ENCODE results near the gene RPP21.

The RPP21 gene

GRCh38 chr6:30311101-30311500 is 33.9 kb upstream of the RPP21 start:
- peaks cover 83% of the 10 kb centered on the region for H4K20me1 ChIP-seq (ENCODE audit: insufficient read depth, low read length)
- no peak overlapping the region for H3K27ac ChIP-seq (ENCODE audit: low read length)
- peaks cover 58% of the 10 kb centered on the region for H3K36me3 ChIP-seq (ENCODE audit: insufficient read depth, low read length)
- H2AFZ ChIP-seq (ENCODE audit: low read depth, low read length): no peak overlapping the region
- H3K27me3 ChIP-seq (ENCODE audit: insufficient read depth, low read length, poor library complexity): no peaks in the 10 kb centered on the region
- H3K4me1 ChIP-seq (ENCODE audit: insufficient read depth, low read length): no peaks in the 10 kb centered on the region
- H3K4me2 ChIP-seq (ENCODE audit: insufficient read depth, low read length): no peak overlapping the region
- H3K4me3 ChIP-seq (ENCODE audit: low read depth in 1 of 2, low read length in 2 of 2): no peak overlapping the region
- no peak for TF ChIP-seq EZH2 (IDR thresholded peaks at IDR 0.05; ENCODE audit: borderline replicate concordance, low read depth, low read length, severe bottlenecking)
- H3K9me3 ChIP-seq (ENCODE audit: insufficient read depth, low read length, severe bottlenecking): no peaks in the 10 kb centered on the region
- ATAC-seq (ENCODE audit: insufficient read depth, low read depth) (peak; percentile 57; the same call in 1 of the 3 replicates), DNase-seq (peak; percentile 30)
- H3K79me2 ChIP-seq (ENCODE audit: insufficient read depth, low read length): peaks cover 86% of the 10 kb centered on the region
- H3K9ac ChIP-seq (ENCODE audit: low read depth, low read length): no peak overlapping the region

- H3K27ac ChIP-seq (ENCODE audit: low read length): no peak overlapping the region
- no peak for ATAC-seq (ENCODE audit: insufficient read depth, low read depth)
Measured at GRCh38 chr6:30311671-30312070, 33.3 kb upstream of the RPP21 start.

GRCh38 chr6:30312266-30312665 is 32.7 kb upstream of the RPP21 start:
- Histone ChIP-seq H3K4me2 (ENCODE audit: insufficient read depth, low read length) (no peak overlapping the region), H2AFZ (ENCODE audit: low read depth, low read length) (no peak overlapping the region), H3K4me3 (ENCODE audit: low read depth in 1 of 2, low read length in 2 of 2) (no peak overlapping the region), H3K4me1 (ENCODE audit: insufficient read depth, low read length) (no peaks in the 10 kb centered on the region), H3K36me3 (ENCODE audit: insufficient read depth, low read length) (peaks cover 60% of the 10 kb centered on the region), H3K79me2 (ENCODE audit: insufficient read depth, low read length) (peaks cover 85% of the 10 kb centered on the region), H3K27ac (ENCODE audit: low read length) (no peak overlapping the region), H3K9me3 (ENCODE audit: insufficient read depth, low read length, severe bottlenecking) (no peaks in the 10 kb centered on the region), H3K9ac (ENCODE audit: low read depth, low read length) (no peak overlapping the region), H3K27me3 (ENCODE audit: insufficient read depth, low read length, poor library complexity) (no peaks in the 10 kb centered on the region), H4K20me1 (ENCODE audit: insufficient read depth, low read length) (peaks cover 81% of the 10 kb centered on the region)
- TF ChIP-seq EZH2 (IDR thresholded peaks at IDR 0.05; ENCODE audit: borderline replicate concordance, low read depth, low read length, severe bottlenecking) (no peak), CTCF (IDR thresholded peaks at IDR 0.05; ENCODE audit: borderline replicate concordance, extremely low read depth, low read length, poor library complexity, severe bottlenecking) (no peak)
- DNase-seq (no peak), ATAC-seq (ENCODE audit: insufficient read depth, low read depth) (no peak)

More at GRCh38 chr6:30311671-30312070, 33.3 kb upstream of the RPP21 start:
- Histone ChIP-seq H3K27me3 (ENCODE audit: insufficient read depth, low read length, poor library complexity) (no peaks in the 10 kb centered on the region), H4K20me1 (ENCODE audit: insufficient read depth, low read length) (peaks cover 83% of the 10 kb centered on the region), H2AFZ (ENCODE audit: low read depth, low read length) (no peak overlapping the region), H3K4me3 (ENCODE audit: low read depth in 1 of 2, low read length in 2 of 2) (no peak overlapping the region), H3K9me3 (ENCODE audit: insufficient read depth, low read length, severe bottlenecking) (no peaks in the 10 kb centered on the region), H3K4me1 (ENCODE audit: insufficient read depth, low read length) (no peaks in the 10 kb centered on the region), H3K4me2 (ENCODE audit: insufficient read depth, low read length) (no peak overlapping the region), H3K36me3 (ENCODE audit: insufficient read depth, low read length) (peaks cover 58% of the 10 kb centered on the region), H3K9ac (ENCODE audit: low read depth, low read length) (no peak overlapping the region), H3K79me2 (ENCODE audit: insufficient read depth, low read length) (peaks cover 86% of the 10 kb centered on the region)
- TF ChIP-seq EZH2 (IDR thresholded peaks at IDR 0.05; ENCODE audit: borderline replicate concordance, low read depth, low read length, severe bottlenecking): no peak
- no peak for TF ChIP-seq CTCF (IDR thresholded peaks at IDR 0.05; ENCODE audit: borderline replicate concordance, extremely low read depth, low read length, poor library complexity, severe bottlenecking)
- DNase-seq: no peak

GRCh38 chr6:30312676-30313321 is 32.2 kb upstream of the RPP21 start:
- no peaks in the 10 kb centered on the region for H3K9me3 ChIP-seq (ENCODE audit: insufficient read depth, low read length, severe bottlenecking)
- H4K20me1 ChIP-seq (ENCODE audit: insufficient read depth, low read length): peaks cover 83% of the 10 kb centered on the region
- H3K36me3 ChIP-seq (ENCODE audit: insufficient read depth, low read length): peaks cover 58% of the 10 kb centered on the region
- peaks cover 85% of the 10 kb centered on the region for H3K79me2 ChIP-seq (ENCODE audit: insufficient read depth, low read length)
- no peaks in the 10 kb centered on the region for H3K27me3 ChIP-seq (ENCODE audit: insufficient read depth, low read length, poor library complexity)
- TF ChIP-seq EZH2 (IDR thresholded peaks at IDR 0.05; ENCODE audit: borderline replicate concordance, low read depth, low read length, severe bottlenecking) (no peak), CTCF (IDR thresholded peaks at IDR 0.05; ENCODE audit: borderline replicate concordance, extremely low read depth, low read length, poor library complexity, severe bottlenecking) (no peak)
- H3K27ac ChIP-seq (ENCODE audit: low read length): no peak overlapping the region
- H2AFZ ChIP-seq (ENCODE audit: low read depth, low read length): no peak overlapping the region
- H3K4me1 ChIP-seq (ENCODE audit: insufficient read depth, low read length): no peaks in the 10 kb centered on the region
- no peak overlapping the region for H3K9ac ChIP-seq (ENCODE audit: low read depth, low read length)
- H3K4me2 ChIP-seq (ENCODE audit: insufficient read depth, low read length): no peak overlapping the region
- H3K4me3 ChIP-seq (ENCODE audit: low read depth in 1 of 2, low read length in 2 of 2): no peak overlapping the region
- ATAC-seq (ENCODE audit: insufficient read depth, low read depth): no peak
- DNase-seq: no peak

Data from DND-41 (cell line).